Nucleus accumbens (tissue), 56 donors: ENCODE results near the gene CTNNA2.
"Not testable (repeated sequence)": the region's sequence is repeated elsewhere in the genome, so short reads cannot be mapped to it uniquely, and the experiment has no call there.

ENCODE experiments used
- DNase-seq, 56 donors: peaks; one replicate each; lab custom pipeline; 2025; lab: John Stamatoyannopoulos, UW

Gene CTNNA2

DNA sequence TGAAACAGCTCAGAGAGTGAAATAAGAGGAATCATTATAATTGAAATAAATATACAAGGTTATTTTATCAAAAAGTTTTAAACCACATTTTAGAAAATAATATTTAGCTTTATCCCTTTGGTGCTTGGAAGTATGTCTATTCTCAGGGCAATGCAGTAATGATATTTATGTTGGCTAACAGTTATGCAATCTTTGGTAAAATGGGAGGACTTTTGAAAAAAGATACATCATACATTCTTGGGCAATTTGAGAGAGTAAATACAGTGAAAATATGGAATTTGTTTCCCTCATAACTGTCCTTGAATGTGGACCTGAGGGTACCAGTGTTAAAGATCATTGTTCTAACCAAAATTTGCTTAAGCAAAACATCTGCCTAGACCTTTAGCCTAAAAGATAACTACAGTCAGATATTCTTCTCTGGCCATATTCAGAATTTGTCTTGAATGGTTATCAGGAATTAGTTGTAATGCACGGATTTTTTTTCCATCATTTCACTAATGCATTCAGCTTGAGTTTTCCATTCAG lies 654.5 kb downstream of the CTNNA2 start:
- DNase-seq = no peak

DNA sequence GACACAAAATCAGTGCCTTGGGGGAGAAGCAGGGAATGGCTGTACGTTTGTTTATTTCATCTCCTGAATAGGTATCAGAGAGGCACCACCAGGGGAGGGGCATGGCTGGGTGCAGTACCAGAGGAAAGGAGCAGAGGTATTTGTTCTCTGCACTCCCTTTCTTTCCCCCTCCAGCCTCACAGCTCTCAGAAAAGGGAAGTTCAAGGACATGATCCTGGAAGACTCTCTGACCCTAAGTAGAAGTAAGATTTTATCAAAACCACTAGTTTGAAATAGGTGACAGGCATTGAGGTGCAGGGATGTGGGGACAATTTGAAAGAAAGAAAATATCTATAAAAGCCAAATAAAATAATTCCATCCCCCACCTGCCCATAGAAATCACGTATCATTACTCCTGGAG lies 655.2 kb downstream of the CTNNA2 start:
- no peak for DNase-seq

DNA sequence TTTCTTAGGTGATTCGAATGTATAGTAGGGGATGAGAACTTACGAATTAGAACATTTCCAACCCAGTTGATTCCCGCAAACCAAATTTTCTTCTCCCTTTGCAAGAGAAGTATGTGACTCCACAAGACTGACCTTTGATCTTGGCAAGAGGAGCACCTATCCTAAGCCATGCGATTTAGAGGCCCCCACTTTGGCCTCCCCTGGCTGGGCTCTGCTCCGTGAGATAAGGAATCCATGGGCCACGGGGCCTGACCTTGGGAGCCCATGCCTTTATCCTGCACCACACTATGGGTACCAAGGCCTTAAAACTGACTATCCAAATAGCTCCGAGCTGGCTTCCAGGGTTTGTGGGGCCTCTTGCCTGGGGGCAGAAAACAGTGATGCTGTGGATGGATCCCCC lies 656.0 kb downstream of the CTNNA2 start:
- no peak for DNase-seq

DNA sequence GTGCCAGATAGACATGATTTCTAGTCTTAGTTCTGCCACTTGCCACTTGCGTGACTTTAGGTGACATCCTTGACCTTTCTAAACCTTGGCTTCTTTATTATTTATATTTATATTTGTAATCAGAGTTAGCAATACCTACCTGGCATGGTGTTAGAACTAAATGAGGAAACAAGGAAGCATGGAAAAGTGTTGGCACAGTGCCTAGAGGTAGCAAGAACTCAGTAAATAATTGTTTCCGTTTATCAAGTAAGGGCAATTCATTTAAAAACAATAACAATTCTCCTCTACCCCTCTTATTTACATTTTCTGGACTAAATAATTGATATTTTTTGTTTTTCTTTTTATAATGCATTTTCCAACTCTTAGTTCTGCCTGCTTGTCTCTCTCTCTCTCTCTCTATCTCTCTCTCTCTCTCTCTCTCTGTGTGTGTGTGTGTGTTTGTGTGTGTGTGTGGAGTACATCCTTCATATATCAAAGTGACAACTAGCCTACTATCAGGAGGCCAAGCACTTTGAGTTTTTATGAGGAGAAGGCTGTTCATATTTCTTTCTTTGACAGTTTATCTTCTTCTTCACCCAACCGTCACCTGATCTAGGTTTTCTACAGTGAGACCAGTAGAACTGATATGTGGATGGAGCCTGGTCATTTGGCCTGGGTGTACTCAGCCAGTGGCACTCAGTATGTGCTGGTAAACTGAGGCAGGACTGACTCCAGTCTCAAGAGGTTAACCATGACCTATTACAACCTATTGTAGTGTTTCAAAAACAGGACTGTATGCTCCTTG lies 657.2 kb downstream of the CTNNA2 start:
- DNase-seq = no peak

DNA sequence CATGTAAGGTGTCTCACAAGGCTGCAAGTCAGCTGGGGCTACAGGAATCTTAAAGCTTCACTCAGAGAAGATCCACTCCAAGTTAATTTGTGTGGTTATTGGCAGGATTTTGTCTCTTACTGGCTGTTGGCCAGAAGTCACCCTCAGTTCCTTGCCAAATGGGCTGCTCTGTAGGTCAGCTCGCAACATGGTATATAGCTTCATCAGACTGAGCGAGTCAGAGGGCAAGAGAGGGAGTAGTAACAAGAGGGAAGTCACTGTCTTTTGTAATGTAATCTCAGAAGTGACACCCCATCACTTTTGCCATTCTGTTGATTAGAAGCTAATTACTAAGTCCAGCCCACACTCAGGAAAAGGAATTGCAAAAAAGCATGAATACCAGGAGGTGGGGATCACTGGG lies 672.2 kb downstream of the CTNNA2 start:
- no peak for DNase-seq

DNA sequence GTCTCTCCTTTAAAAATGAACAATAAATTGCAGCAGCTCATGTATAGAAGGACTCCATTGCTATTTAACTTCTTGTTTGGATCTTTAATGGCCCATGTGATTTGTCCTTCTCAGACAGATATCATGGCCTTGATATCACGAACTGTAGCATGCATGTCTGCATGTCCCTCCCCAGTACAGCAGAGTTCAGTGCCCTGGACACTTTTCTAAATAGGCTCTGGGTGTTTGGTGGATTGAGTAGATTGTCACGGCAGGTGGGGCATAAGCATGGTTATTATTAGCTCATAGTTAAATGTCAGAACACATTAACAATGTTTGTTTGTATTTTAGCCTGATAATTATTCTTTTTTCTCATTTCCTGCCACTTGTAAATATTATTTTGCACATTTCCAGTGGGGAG lies 673.4 kb downstream of the CTNNA2 start:
- no peak for DNase-seq

DNA sequence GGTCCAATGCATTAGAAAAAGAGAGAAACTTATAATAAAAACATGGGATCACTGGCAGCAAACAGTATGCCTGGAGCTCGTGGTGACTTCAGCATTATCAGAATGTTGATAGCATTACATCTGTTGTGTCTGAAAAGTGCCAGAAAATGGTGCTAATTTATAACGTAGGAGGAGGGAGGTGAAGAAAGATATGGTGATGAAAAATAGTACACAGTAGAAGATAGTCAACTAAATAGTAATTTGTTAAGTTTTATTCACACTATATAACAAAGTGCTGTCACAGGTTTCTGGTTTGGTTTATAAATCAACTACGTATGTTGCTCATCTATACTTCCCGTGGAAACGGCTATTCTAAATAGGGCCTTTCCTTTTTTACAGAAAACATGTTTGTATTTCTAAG lies 674.3 kb downstream of the CTNNA2 start:
- no peak for DNase-seq

DNA sequence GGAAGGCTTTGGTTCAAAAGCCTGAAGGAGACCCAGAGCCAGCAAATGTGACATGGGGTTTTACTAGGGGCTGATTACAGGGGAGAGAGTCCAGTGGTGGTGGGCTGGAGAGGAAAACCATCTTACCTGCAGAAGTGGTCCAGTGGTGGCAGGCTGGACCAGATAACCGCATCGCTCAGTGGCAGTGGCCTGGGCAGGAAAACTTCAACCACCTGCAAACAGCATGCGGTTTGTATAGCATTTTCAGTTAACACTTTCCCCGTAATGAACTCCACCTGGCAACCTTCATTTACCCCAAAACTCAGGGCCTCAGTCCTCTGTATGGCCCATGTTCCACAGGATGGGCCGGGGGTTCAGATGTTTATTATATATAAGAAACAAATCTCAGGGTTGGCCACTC lies 677.3 kb downstream of the CTNNA2 start:
- no peak for DNase-seq

DNA sequence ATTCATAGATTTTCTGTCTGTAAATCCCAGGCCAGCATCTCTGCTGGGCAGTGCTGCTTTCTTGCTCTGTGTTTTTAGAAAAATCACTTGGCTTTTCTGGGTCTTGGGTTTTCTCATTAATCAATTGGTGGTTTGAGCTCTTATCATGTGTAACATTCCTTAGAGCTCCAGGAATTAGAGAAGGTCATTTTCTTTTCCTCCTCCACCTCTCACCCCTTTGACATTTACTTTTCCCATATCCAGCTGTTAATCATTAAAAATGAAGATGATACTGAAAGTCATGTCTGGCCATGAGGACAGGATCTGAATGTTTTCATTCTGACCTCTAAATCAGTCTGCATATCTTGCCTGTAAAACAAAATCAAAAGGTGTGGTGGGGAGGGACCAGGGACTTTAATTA lies 680.7 kb downstream of the CTNNA2 start:
- no peak for DNase-seq

DNA sequence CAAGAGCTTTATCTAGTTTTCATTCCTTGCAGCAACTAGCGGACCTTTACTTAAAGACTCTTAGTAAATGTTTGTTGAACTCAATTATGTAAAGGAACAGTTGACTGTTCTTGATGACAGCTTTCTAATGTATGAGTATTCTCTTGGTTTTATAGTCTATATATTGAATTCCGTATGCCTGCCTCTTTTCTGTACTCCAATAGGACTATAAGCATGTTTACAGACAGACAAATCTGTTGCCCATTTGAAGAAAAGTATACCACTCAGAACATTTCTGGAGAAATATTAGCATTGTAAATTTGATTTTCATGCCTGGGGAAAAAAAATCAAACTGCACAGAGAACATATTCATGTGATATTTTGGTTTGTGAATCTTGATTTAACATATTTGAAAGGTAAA lies 682.2 kb downstream of the CTNNA2 start:
- no peak for DNase-seq

DNA sequence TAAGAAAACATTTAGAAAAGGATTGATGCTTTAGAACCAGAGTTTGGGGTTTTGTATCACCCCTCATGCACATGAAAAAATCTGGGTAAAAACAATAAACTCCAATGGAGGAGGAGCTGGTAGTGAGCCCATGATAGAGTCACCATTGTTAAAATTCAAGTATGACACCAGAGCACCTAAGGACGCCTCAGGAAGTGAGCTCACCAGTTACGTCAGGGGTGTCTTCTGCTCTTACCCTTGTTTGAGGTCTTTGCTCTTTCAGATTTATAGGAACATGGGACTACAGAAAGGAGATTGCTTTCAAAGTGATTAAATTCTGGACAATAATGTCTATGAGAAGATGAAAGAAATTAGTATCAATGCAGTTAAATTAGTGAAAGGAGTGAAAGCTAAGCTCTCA lies 685.2 kb downstream of the CTNNA2 start:
- no peak for DNase-seq

DNA sequence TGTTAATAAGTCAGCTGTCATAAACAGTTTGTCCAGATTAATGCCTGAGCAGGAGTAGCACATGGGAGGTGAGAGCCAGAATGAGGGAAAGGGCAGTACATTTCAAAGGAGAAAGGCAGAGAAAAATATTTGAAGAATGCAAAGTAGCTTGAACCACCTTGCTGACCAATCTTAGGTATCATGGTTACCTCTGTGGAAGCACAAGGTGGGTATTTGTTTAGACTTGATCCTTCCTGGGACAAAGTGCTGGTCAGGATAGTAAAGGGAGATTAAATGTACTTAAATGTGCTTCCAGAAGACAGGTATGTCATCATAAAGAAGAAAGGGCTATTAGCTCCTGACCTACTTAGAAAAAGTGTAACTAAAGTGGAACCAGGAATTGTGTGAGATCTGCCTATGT lies 686.7 kb downstream of the CTNNA2 start:
- DNase-seq = no peak

DNA sequence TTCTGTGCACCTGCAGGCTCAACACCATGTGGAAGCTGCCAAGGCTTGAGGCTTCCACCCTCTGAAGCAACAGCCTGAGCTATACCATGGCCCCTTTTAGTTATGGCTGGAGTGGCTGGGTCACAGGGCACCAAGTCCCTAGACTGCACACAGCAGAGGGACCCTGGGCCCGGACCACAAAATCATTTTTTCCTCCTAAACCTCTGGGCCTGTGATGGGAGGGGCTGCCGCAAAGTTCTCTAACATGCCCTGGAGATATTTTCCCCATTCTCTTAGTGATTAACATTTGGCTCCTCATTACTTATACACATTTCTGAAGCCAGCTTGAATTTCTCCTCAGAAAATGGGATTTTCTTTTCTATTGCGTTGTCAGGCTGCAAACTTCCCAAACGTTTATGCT lies 691.1 kb downstream of the CTNNA2 start:
- not testable (repeated sequence) for DNase-seq

DNA sequence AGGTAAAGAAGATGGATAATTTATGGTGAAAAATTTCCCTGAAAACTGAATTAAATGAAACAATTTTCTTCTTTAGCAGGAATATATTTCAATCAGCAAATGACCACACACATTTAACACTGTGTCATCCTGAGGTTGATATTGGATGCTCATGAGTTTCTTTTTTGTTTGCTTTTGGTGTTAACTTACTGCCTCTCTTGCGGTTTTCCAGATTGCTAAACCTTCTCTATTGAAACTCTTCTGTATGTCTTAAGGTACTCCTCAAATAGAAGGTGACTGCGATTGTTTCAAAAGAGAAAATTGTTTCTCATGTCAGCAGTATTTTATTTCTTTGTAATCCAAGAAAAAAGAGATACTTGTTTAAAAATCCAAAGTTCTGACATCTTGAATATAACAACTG lies 692.6 kb downstream of the CTNNA2 start:
- DNase-seq = no peak

DNA sequence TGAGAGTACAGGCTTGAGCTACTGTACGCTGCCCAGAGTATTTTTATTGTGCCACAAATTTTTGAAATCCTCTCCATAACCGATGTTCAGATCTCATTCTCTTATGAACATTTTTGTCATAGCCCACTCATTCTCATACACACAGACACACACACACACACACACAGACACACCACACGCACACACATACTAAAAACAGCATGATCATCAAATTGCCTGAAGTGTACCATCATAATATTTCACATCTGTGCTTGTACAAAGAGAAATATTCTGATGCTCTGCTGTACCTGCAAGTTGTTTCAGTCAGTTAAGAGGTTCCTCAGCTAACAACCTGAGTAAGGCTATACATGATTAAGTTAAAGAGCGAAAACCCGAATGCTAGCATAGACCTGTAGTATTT lies 696.6 kb downstream of the CTNNA2 start:
- DNase-seq = no peak

DNA sequence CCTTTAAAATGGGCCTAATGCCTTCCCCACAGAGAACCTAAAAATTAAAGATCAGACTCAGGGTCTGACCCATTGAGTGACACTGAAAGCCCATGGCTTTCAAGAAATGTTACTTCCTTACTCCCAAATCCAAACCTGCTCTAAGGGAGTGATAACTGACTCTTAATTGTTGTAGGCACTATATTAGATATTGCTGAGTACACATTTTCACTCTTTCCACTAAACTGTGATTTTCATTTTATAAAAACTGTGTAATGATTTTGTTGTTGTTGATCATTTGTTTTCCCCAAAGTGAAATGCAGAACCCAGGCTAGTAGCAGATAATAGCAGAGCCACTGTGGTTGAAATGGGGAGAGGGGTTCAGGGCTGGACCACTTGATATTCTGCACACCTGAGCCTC lies 704.6 kb downstream of the CTNNA2 start:
- no peak for DNase-seq

DNA sequence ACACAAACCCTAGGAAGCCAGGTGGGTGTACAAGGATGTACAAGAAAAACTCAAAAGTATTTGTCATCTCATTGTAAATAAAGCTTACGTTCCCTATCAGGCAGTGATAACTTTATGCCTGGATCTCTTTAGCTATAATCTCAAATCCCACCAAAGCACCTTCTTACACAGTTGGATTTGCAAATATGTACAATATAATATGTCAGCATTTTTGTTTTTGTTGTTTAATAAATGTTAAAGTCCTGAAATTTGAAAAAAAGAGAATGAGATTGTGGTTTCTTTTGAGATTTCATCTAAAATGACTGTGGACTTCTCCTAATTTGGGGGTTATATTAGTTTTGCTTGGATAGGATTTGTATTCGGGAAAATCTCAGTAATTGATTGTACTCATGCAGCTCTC lies 709.8 kb downstream of the CTNNA2 start:
- DNase-seq = no peak

DNA sequence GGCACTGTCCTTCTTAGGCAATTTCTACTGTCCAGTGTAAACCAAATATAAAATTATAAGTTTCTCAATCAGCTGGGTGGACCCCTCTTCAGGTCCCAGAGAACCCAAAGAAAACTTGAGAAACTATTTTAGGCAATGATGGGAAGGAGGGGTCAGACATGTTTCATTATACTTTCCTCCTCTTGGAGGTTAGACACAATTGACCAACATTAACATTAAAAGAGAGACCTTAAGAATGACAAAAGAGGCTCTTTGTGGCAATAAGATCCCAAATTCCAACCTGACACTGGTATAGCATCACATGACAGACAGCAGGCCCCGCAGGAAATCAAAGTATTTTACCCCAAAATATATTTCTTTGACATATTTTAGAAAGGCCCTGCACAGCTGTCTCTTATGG lies 718.6 kb downstream of the CTNNA2 start:
- DNase-seq = no peak

DNA sequence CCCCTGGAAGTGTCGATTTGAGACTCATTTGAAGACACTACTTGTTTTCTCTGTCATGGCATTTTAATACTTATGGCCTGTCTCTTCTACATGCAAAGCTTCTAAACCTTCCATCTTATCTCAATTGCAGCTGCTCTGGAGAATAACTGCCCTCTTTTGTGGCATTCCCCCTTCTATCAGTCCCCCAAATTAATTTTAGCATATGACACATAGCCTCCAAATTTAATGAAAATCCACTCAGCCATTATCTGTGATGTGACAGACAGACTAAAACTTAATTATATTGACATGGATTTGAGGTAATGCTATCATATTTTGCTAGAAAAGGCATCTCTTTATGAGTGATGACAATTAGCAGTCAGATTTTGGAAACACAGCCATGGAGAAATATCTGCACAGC lies 720.5 kb downstream of the CTNNA2 start:
- no peak for DNase-seq

DNA sequence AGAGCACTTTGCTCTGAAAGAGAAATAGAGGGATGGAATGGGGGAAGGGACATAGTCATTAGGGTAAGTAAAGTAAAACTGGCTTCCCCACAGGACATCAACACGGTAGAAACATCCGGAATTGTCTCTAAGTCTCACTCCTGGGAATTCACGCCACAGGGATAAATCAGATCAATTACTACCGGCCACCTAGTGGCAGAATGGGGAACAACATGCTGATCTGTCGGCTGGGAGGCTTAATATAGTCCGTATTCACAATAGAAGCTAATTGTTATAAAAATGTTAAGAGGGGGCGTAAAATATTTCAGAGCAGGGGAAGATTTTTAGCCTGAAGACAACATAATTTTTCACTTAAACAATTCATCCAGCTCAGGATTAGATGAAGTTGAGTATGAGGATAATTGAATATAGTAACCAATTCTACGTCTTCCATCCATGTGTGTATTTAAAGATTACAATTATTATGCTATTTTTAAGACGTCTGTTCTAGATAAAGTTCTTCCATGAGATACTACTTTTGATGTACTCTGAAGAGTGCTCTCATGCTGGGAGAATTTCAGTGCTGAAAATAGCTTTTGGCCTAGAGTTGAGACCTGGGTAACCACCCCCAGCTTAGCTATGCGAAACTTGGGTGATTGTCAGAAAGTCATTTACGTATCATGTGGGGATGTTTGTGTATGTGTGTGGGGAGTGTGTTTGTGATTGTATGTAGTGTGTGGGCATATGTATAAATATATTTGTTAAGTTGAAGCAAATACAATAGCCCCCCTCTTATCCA lies 726.0 kb downstream of the CTNNA2 start:
- DNase-seq = peak in 29 of 56 donors; percentile 2 to 76 (median 21)

DNA sequence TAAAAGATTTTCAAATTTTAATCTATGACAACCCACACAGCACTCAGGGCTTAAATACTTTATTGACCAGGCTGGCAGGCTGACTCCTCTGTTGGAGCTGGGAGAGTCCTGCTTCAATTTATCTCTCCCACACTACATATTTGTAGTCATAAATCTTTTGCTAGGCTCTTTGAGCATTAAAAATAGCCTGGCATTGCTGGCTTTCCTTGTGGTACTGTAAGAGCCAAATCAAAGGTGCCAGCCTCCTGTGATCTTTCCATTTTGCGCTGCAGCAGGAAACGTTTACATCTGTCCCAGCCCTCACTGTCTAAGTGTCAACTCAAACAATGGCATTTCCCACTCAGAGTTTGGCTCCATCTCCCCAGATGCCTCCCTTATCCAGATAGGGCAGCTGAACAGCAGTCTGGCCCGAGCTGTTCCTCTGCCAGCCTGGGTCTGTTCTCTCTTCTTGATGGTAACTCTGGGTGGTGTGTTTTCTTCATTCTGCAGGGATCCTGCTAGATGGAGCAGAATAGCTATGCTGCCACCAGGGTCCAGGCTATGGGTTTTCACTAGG lies 729.6 kb downstream of the CTNNA2 start:
- no peak for DNase-seq
